K562 (cell line): ENCODE results near the gene UTP14C. TPM values are rescaled to one million over a fixed set of nuclear protein-coding genes. Genes with fewer than 3 reads are reported as not detected.

Experiments
- ATAC-seq: fragments of 200-7000 bp; cut with Tn5 transposase; 3 replicates; pipeline ENCODE4 v1.9.1; 2020; ENCODE audit warnings: moderate library complexity
- BruUV-seq: library from RNA; stranded (reverse); fragments of 400-500 nt; replicated peaks from 2 replicates; lab custom pipeline; 2021; lab: Mats Ljungman, UMichigan
- CTCF ChIA-PET: fragments of 300-600 bp; formaldehyde crosslinking; extraction: SDS; loops from one replicate; lab custom pipeline; 2021; ENCODE audit warnings: low intra/inter-chr PET ratio; lab: Yijun Ruan, JAX
- POLR2A ChIA-PET: fragments of 300-600, 350-650 bp; sonication (Branson Sonifier 250); formaldehyde crosslinking; extraction: SDS; loops from one replicate; lab custom pipeline; 2021; ENCODE audit warnings: antibody characterized with exemption, inconsistent platforms; lab: Yijun Ruan, JAX
- DNase-seq, 4 experiments: peaks; one replicate each; pipeline versions ENCODE4 v3.0.0 to v3.0.0-alpha.2; 2011 to 2018; ENCODE audit warnings: low spot score in 3 of 4, mixed read lengths in 3 of 4; ENCODE audit errors: extremely low read depth in 1 of 4
- FAIRE-seq: peaks from 2 replicates; lab custom pipeline; 2011; peaks lifted over from hg19 to GRCh38; lab: Jason Lieb, UNC
- H2AFZ ChIP-seq: 2 replicates; pipeline ENCODE4 v1.6.0; 2011; ENCODE audit warnings: low read depth, low read length, control low read depth, inconsistent platforms
- H3K27ac ChIP-seq: fragments of 200-600 bp; 3 replicates; pipeline ENCODE4 v1.8.0; 2011; ENCODE audit warnings: low read depth, mild to moderate bottlenecking, control low read depth, inconsistent platforms, low read length, moderate library complexity, mixed read lengths; ENCODE audit errors: extremely low read depth
- H3K27me3 ChIP-seq, 2 experiments: fragments of 300-600 bp in 1 of 2; 2 replicates in 1 of 2; 3 replicates in 1 of 2; pipeline versions ENCODE4 v1.6.0 to v1.8.0; 2011; ENCODE audit warnings: inconsistent platforms in 2 of 2, low read length in 2 of 2, mild to moderate bottlenecking in 1 of 2, mixed read lengths in 1 of 2, moderate library complexity in 1 of 2; ENCODE audit not compliant: control insufficient read depth in 2 of 2, insufficient read depth in 2 of 2
- H3K36me3 ChIP-seq: fragments of 300-600 bp; 3 replicates; pipeline ENCODE4 v1.8.0; 2011; ENCODE audit warnings: mild to moderate bottlenecking, low read length, inconsistent platforms; ENCODE audit not compliant: control insufficient read depth, insufficient read depth
- H3K4me1 ChIP-seq, 2 experiments: fragments of 200-600 bp in 1 of 2; replicated peaks in 1 of 2; 2 replicates in 1 of 2; 3 replicates in 1 of 2; pipeline versions ENCODE4 v1.5.1 to v1.8.0; 2011; ENCODE audit warnings: inconsistent platforms in 2 of 2, low read length in 2 of 2, mild to moderate bottlenecking in 1 of 2, mixed read lengths in 1 of 2, moderate library complexity in 1 of 2; ENCODE audit not compliant: control insufficient read depth in 2 of 2, insufficient read depth in 2 of 2
- H3K4me2 ChIP-seq: 2 replicates; pipeline ENCODE4 v1.6.1; 2011; ENCODE audit warnings: low read length, control low read depth, inconsistent platforms, mixed read lengths; ENCODE audit not compliant: insufficient read depth
- H3K4me3 ChIP-seq: fragments of 200-600 bp; sonication (generic), shearing (Covaris generic); 2 replicates; pipeline ENCODE4 v1.5.1; 2016; ENCODE audit warnings: control low read depth, inconsistent platforms
- H3K79me2 ChIP-seq: fragments of 200-600 bp; 3 replicates; pipeline ENCODE4 v1.8.0; 2011; ENCODE audit warnings: low read length, inconsistent platforms; ENCODE audit not compliant: control insufficient read depth, insufficient read depth
- H3K9ac ChIP-seq, 2 experiments: 2 replicates each; pipeline versions ENCODE4 v1.6.0 to v1.6.1; 2011; ENCODE audit warnings: low read depth in 2 of 2, low read length in 2 of 2, control low read depth in 1 of 2, inconsistent platforms in 1 of 2, mild to moderate bottlenecking in 1 of 2, mixed read lengths in 1 of 2; ENCODE audit not compliant: insufficient read depth in 1 of 2
- H3K9me1 ChIP-seq: one replicate; pipeline ENCODE4 v1.6.0; 2011; ENCODE audit warnings: inconsistent platforms, mild to moderate bottlenecking, low read length, moderate library complexity; ENCODE audit not compliant: control insufficient read depth, insufficient read depth
- H3K9me3 ChIP-seq: replicated peaks from 2 replicates; pipeline ENCODE4 v1.5.1; 2011; ENCODE audit warnings: low read depth, low read length, inconsistent platforms; ENCODE audit not compliant: control insufficient read depth, insufficient read depth
- H4K20me1 ChIP-seq: replicated peaks from 2 replicates; pipeline ENCODE4 v1.6.1; 2011; ENCODE audit warnings: low read length, inconsistent platforms, mixed read lengths; ENCODE audit not compliant: control insufficient read depth, insufficient read depth
- ARNT ChIP-seq, 2 experiments: fragments of 450-650 bp; IDR thresholded peaks; 2 replicates each; pipeline ENCODE4 v1.6.1; 2016; ENCODE audit warnings: mild to moderate bottlenecking in 1 of 2
- CBFA2T3 ChIP-seq: fragments of 450-650 bp; IDR thresholded peaks from 2 replicates; pipeline ENCODE4 v1.6.1; 2017
- CHD4 ChIP-seq: fragments of 200-600 bp; sonication (generic); IDR thresholded peaks from 3 replicates; pipeline ENCODE4 v1.6.1; 2012; ENCODE audit warnings: low read depth, mild to moderate bottlenecking, mixed read lengths, low read length, inconsistent platforms; ENCODE audit not compliant: insufficient read depth, insufficient replicate concordance, poor library complexity, severe bottlenecking
- MIER1 ChIP-seq: fragments of 450-650 bp; IDR thresholded peaks from 2 replicates; pipeline ENCODE4 v1.6.1; 2016; ENCODE audit warnings: antibody characterized with exemption, mild to moderate bottlenecking, low read depth
- NFIC ChIP-seq: fragments of 450-650 bp; IDR thresholded peaks from 2 replicates; pipeline ENCODE4 v1.6.1; 2017; ENCODE audit warnings: mild to moderate bottlenecking, inconsistent platforms
- PTTG1 ChIP-seq: fragments of 450-650 bp; IDR thresholded peaks from 2 replicates; pipeline ENCODE4 v1.6.1; 2016; ENCODE audit warnings: low read depth, mild to moderate bottlenecking, missing genetic modification characterization, missing compliant biosample characterization
- RAD51 ChIP-seq: fragments of 450-650 bp; IDR thresholded peaks from 2 replicates; pipeline ENCODE4 v1.7.1; 2016; ENCODE audit warnings: low read depth, mild to moderate bottlenecking, borderline replicate concordance
- SLC30A9 ChIP-seq: fragments of 250-450 bp; sonication (Bioruptor Pico); IDR thresholded peaks from 2 replicates; pipeline ENCODE4 v1.8.0; 2022; ENCODE audit warnings: mild to moderate bottlenecking, moderate library complexity
- WGBS: fragments of 100-300 bp; shearing (Covaris generic); methylation state at CpG from one replicate; pipeline ENCODE4 v1.1.6; 2016; ENCODE audit warnings: low coverage, mixed read lengths; ENCODE audit not compliant: insufficient coverage; ENCODE audit errors: missing lambda C conversion rate; 5-methylcytosine and 5-hydroxymethylcytosine counted together
- in situ Hi-C: fragments of 300-500 bp; cut with MboI; formaldehyde crosslinking; loops from 4 replicates; pipeline ENCODE4 v1.15.0; 2018; ENCODE audit warnings: inconsistent platforms, mixed read lengths
- intact Hi-C: fragments of 100-400 bp; cut with micrococcal nuclease; formaldehyde crosslinking; loops from 2 replicates; pipeline ENCODE4 v1.14.2; 2022
- polyA plus RNA-seq, 8 experiments: library from polyadenylated mRNA; depleted of rRNA in 4 of 8; stranded (reverse) in 5 of 8; unstranded in 3 of 8; fragments of >200 nt; fragmentation: Nextera tagmentation in 2 of 8; fragmentation: Illumina TruSeq in 1 of 8; extraction: Ambion mirVana in 2 of 8; extraction: Trizol in 1 of 8; gene quantifications; 2 replicates each; pipeline versions ENCODE4 v1.2.1 to v1.2.3, GENCODE V29; 2011 to 2014; ENCODE audit warnings: inconsistent platforms in 1 of 8, missing spikeins in 1 of 8
- total RNA-seq, 7 experiments: library from RNA; depleted of rRNA in 6 of 7; stranded (reverse); fragments of >200 nt in 6 of 7; fragmentation: Illumina TruSeq in 2 of 7; extraction: Trizol in 2 of 7; gene quantifications; 2 replicates each; pipeline versions ENCODE4 v1.2.1 to v1.2.3, GENCODE V29; 2011 to 2021; ENCODE audit warnings: low replicate concordance in 1 of 7
- TF ChIP-seq, protein P1 (sequence below), 2 experiments: fragments of 450-650 bp; conservative IDR thresholded peaks; 2 replicates each; pipeline ENCODE4 v1.6.1; 2017; ENCODE audit warnings: mild to moderate bottlenecking in 2 of 2, moderate library complexity in 2 of 2

The UTP14C gene
- total and polyA plus RNA-seq, 9 of the 15 experiments (the other 6 are each of a cell fraction or from before 2014, with no cell fraction given): 3.4 to 10.3 (median 6.0) TPM

DNA sequence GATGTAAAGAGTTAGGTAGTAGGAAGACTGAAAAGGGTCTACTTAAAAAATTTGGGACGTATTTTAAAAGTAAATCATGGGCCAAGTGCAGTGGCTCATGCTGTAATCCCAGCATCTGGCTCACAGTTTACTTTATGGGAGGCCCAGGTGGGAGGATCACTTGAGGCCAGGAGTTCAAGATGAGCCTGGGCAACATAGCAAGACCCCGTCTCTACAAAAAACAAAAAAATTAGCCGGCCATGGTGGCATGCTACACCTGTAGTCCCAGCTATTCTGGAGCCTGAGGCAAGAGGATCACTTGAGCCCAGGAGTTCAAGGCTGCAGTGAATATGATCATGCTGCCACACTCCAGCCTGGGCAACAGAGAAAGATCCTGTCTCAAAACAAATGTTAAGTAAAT is 23.0 kb downstream of the UTP14C start:
- Histone ChIP-seq H3K9me3 (no peaks in the 10 kb centered on the region), H3K36me3 (no peaks in the 10 kb centered on the region), H3K27ac (no peak overlapping the region), H3K9me1 (no peaks in the 10 kb centered on the region), H3K79me2 (no peaks in the 10 kb centered on the region), H3K9ac (no peak overlapping the region), H3K4me2 (no peak overlapping the region), H2AFZ (no peak overlapping the region), H3K4me3 (no peak overlapping the region), H3K4me1 (no peaks in the 10 kb centered on the region), H4K20me1 (no peaks in the 10 kb centered on the region), H3K27me3 (no peaks in the 10 kb centered on the region)
- ChIA-PET CTCF (no interaction called here), POLR2A (no interaction called here)
- 23% methylated on average over 3 of the region's 3 CpGs for WGBS
- TF ChIP-seq CHD4: no peak
- DNase-seq (no peak), ATAC-seq (no peak), FAIRE-seq (no peak)
- in situ Hi-C loops: no loop called here
- intact Hi-C loops: no loop called here
- BruUV-seq: no TSS peak

DNA sequence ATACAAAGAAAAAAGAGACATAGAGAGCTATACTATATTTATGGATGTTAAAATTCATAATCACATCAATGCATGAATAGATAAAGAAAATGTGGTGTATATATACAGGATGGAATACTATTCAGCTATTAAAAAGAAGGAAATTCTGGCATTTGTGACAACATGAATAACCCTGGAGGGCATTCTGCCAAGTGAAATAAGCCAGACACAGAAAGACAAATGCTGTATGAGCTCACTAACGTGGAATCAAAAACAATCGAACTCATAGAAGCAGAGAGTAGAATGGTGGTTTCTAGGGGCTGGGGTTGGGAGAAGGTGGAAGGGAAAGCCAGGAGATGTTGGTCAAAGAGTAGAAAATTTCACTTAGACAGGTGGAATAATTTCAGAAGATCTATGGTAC is 24.0 kb downstream of the UTP14C start:
- TF ChIP-seq SLC30A9 (CRISPR knock-in tag) (no peak), ARNT (IDR thresholded peaks at IDR 0.05) (no peak), PTTG1 (tag) (no peak), CBFA2T3 (no peak), NFIC (no peak), RAD51 (no peak), MIER1 (no peak)
- TF ChIP-seq, protein P1, sequence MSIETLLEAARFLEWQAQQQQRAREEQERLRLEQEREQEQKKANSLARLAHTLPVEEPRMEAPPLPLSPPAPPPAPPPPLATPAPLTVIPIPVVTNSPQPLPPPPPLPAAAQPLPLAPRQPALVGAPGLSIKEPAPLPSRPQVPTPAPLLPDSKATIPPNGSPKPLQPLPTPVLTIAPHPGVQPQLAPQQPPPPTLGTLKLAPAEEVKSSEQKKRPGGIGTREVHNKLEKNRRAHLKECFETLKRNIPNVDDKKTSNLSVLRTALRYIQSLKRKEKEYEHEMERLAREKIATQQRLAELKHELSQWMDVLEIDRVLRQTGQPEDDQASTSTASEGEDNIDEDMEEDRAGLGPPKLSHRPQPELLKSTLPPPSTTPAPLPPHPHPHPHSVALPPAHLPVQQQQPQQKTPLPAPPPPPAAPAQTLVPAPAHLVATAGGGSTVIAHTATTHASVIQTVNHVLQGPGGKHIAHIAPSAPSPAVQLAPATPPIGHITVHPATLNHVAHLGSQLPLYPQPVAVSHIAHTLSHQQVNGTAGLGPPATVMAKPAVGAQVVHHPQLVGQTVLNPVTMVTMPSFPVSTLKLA (conservative IDR thresholded peaks at IDR 0.05): no peak
- CTCF ChIA-PET: no interaction called here

More for the DNA sequence above, 24.0 kb downstream of the UTP14C start:
- Histone ChIP-seq H3K4me2 (no peak overlapping the region), H3K4me3 (no peak overlapping the region), H4K20me1 (no peaks in the 10 kb centered on the region), H2AFZ (no peak overlapping the region), H3K79me2 (no peaks in the 10 kb centered on the region), H3K27ac (no peak overlapping the region), H3K4me1 (no peaks in the 10 kb centered on the region), H3K9ac (no peak overlapping the region), H3K27me3 (no peaks in the 10 kb centered on the region), H3K36me3 (no peaks in the 10 kb centered on the region), H3K9me1 (no peaks in the 10 kb centered on the region), H3K9me3 (no peaks in the 10 kb centered on the region)
- intact Hi-C loops: no loop called here
- DNase-seq: no peak
- in situ Hi-C loops: no loop called here
- POLR2A ChIA-PET: interaction anchor here (0.6 to 1.0 kb wide), 2 partner anchors 12 to 651 kb away, joined by 3 to 5 read pairs; no protein-coding TSS in a partner anchor
- no TSS peak for BruUV-seq
- FAIRE-seq: no peak
- ATAC-seq: no peak
- 16% methylated on average over 2 of the region's 2 CpGs for WGBS
